ENCODE data around the gene SETD3.

GRCh38 chr14:99503848-99504453 is 23.3 kb upstream of the SETD3 start:
- no peak for TF ChIP-seq CTCF (IDR thresholded peaks at IDR 0.05; ENCODE audit: insufficient read depth, low read depth, low read length)
- TF ChIP-seq EZH2 (IDR thresholded peaks at IDR 0.05; ENCODE audit: insufficient read depth, low read length): no peak
